ENCODE measurements around the gene NT5C1A.

The NT5C1A gene

GRCh38 chr1:39689635-39690034 lies 17.7 kb upstream of the NT5C1A start:
- DNase-seq (ENCODE audit: low spot score): no peak

GRCh38 chr1:39689214-39689613 lies 17.3 kb upstream of the NT5C1A start:
- DNase-seq (ENCODE audit: low spot score): no peak

DNA sequence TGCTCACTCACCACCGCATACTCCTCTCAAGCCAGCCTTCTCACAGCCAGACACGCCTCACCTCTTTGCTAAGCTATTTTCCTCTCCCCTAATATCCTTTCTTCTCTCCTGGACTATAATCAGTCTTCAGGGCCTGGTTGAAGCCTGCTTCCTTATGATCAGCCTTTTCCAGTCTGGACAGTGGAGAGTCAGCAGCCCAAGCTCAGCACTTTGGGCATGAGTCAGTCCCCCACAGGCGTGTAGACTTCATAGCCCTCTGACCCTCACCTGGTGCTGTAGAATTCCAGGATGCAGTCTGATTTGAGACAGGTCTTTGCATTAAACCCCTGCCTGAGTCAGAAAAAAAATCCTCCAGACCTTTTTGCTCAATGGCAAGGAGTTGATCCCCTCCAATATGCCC lies 16.8 kb upstream of the NT5C1A start:
- no peak for DNase-seq (ENCODE audit: low spot score)

- DNase-seq (ENCODE audit: low spot score): no peak
Observed at GRCh38 chr1:39687243-39687642, 15.3 kb upstream of the NT5C1A start.

DNA sequence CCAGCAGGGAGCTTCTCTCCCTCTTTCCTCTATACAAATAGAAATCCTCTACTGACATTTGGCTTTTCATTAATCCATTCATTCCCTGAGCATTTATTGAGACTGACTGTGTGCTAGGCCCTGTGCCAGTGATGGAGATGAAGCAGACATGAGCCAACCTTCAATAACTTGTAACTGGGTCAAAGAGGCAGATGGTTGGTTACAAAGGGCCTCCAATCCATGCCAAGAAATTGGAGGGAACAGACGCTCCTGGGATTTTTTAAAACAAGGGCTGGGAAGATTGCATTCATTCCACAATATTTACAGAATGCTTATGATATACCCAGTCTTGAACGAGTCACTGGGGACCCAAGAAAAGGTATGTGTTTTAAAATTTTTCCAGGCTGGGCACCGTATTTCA lies 13.2 kb upstream of the NT5C1A start:
- no peak for DNase-seq (ENCODE audit: low spot score)

DNA sequence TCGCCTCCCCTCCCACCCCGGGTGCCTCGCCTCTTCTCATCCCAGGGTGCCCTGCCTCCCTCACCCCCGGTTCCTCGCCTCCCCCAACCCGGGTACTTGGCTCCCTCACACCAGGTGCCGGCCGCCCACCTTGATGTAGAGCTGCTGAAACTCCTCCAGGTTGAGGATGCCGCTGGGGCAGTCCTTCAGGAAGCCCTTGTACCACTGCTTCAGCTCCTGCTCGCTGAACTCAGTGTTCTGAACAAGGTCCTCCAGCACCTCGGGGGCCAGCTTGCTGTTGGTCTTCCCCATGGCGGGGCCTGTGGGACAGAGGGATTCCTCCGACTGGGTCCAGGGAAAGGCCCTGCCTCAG lies 12.4 kb upstream of the NT5C1A start:
- DNase-seq (ENCODE audit: low spot score): no peak

GRCh38 chr1:39683591-39684312 lies 11.8 kb upstream of the NT5C1A start:
- no peak for DNase-seq (ENCODE audit: low spot score)

GRCh38 chr1:39681999-39682398 lies 10.1 kb upstream of the NT5C1A start:
- DNase-seq (ENCODE audit: low spot score): no peak

- DNase-seq (ENCODE audit: low spot score): no peak
Observed at GRCh38 chr1:39681294-39681693, 9.4 kb upstream of the NT5C1A start.

- no peak for DNase-seq (ENCODE audit: low spot score)
Observed at GRCh38 chr1:39680751-39681150, 8.8 kb upstream of the NT5C1A start.

GRCh38 chr1:39679821-39680220 lies 7.9 kb upstream of the NT5C1A start:
- DNase-seq (ENCODE audit: low spot score): no peak

GRCh38 chr1:39678889-39679288 lies 7.0 kb upstream of the NT5C1A start:
- no peak for DNase-seq (ENCODE audit: low spot score)

DNA sequence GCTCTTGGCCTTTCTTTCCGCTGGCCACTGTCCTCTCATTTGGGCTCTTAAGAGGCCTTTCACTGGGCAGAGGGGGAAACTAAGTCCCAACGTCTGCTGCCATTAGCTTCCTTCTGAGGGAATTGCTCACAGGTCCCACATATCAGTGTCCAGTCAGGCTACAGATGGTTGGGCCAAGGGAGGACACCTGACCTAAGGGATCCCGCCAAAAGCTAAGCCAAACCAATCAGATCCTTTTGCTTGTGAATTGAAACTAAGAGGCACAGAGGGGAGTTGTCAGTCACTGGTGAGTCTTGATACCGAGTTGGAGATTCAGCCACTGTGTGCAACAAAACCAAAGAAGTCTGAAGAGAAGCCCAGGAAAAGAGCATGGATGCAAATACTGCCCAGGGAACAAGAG lies 5.7 kb upstream of the NT5C1A start:
- DNase-seq (ENCODE audit: low spot score): no peak

GRCh38 chr1:39676948-39677548 lies 5.1 kb upstream of the NT5C1A start:
- no peak for DNase-seq (ENCODE audit: low spot score)

DNA sequence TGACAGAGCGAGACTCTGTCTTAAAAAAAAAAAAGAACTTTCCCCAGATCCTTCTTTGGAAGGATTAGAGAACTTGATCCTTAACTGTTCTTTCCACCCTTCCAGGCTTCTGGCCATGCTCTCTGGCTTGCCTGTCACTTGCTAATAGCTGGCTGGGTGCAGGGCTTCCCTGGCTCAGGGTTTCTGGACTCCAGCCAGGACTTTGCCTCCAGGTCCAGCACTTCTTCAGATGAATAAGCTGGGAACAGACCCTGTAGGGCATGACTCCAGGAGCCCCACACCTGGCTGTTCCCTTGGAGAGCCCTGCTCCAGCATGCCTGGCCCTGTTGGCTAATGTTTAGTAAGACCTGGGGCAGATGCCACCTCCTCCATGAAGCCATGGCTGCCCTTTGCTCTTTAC lies 3.3 kb upstream of the NT5C1A start:
- no peak for DNase-seq (ENCODE audit: low spot score)

DNA sequence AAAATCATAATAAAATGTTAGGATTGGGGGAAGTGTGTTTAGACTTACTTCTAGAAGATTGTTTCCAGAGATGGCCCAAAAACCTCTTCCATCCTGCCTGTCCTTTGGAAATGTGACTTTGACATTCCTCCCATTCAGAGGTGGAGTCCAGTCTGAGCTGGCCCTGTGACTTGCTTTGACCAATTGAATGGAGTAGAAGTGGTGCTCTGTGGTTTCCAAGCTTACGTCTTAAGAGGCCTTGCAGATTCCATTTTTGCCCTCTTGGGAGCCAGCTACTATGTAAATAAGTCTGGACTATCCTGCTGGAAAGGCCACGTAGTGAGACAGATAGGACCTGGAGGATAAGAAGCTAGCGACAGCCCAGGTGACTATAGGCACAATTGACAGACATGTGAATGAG lies 1.3 kb upstream of the NT5C1A start:
- no peak for DNase-seq (ENCODE audit: low spot score)

GRCh38 chr1:39672551-39672947 lies 642 bp upstream of the NT5C1A start:
- no peak for DNase-seq (ENCODE audit: low spot score)

DNA sequence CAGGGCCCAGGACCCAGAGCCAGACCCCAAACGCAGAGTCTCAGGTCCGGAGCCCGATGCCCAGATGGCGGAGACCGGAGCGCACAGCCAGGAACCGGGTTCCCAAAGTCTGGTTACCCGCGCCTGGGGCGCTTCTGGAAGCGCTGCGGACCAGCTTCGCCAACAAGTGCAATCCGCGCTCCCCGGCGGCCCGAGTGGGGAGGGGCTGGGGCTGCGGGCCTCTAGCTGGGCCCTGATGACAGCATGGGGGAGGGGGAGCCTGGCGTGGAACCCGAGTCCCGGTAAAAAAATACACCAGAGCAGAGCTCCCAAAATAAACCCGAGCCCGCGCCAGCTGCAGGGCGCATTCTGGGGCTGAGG lies 494 bp downstream of the NT5C1A start:
- DNase-seq (ENCODE audit: low spot score): no peak

DNA sequence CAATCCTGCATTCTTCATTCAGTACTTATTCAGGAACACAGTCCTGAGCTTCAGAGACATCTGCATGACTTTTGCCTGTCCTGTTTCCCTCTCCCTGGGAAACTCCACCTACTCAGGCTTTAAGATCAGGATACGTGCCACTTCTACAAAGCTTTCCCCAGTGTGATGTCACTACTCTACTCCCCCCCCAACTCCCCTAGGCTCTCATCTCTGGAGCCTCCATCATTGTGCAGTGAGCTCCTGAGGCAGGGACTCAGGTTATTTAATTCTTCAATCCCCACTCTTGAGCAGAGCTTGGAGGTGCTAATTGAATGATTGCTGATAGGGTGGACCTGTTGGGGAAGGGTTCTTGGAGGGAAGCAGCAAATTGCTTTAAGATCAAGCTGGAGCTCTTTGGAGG lies 1.2 kb downstream of the NT5C1A start:
- no peak for DNase-seq (ENCODE audit: low spot score)

DNA sequence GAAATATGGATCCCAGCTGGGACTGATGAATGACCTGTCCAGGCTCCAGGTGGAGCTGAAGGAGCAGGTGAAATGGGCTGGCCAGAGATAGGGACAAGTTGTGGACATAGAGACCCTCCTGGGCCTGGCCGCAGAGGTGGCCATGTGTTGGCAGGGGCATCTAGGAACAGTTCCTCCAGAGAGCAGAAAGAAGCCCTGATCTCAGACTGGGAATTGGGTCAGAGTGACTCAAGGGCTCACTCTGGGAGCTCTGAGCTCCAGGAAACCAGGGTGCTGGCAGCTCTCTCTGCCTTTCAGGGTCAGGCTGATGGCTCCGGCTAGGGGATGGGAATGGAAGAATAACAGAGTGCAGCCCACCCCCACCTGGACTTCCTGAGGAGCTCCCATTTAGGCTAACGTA lies 3.0 kb downstream of the NT5C1A start:
- DNase-seq (ENCODE audit: low spot score): no peak

DNA sequence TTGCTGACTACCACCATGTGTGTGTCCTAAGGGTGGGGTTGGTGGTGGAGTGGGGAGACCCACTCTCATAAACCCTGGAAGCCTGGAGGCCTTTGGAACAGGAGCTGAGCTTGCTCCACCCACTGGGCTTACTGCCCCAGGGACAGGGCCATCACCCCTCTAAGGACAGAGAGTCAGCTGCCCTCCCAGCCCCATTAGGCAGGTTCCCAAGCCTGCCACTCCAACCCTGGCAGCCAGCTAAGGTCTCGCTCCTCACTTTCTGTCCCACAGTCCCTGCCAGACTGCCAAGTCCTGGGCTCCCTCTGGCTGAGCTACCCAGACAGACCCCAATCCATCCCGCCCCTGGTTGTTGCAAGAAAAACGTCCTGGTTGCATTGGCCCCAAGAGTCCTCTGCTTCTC lies 3.8 kb downstream of the NT5C1A start:
- peak; percentile 20 for DNase-seq (ENCODE audit: low spot score)

DNA sequence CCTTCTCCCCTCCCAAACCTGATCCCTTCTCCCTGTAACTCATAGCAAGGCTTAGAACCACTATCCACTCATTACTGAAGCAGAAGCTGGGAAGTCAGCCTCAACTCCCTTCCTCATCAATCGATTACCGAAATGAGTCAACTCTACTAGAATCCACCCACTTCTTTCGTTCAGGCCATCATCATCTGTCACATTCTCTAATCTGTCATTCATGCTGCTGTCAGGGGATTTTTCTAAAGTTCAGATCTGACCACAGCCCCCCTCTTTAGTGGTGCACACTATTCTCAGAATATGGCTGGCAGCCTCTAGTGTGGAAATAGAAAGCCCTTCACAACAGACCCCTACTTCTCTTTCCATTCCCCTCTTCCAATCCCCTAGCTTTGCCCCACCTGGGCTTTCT lies 5.1 kb downstream of the NT5C1A start:
- DNase-seq (ENCODE audit: low spot score): no peak

GRCh38 chr1:39663559-39663958 lies 8.3 kb downstream of the NT5C1A start:
- no peak for DNase-seq (ENCODE audit: low spot score)

- DNase-seq (ENCODE audit: low spot score): no peak
Observed at GRCh38 chr1:39662861-39663260, 9.0 kb downstream of the NT5C1A start.

Measured in pons (tissue), 1 donor.